SU-DHL-6 (cell line): ENCODE data around the gene TAF11.
"Not testable (repeated sequence)": the region's sequence is repeated elsewhere in the genome, so short reads cannot be mapped to it uniquely, and the experiment has no call there.

ENCODE experiments used
- CTCF ChIP-seq: fragments of 200-600 bp; sonication (generic); IDR thresholded peaks from one replicate; pipeline ENCODE4 v1.5.1; 2017; ENCODE audit warnings: antibody characterized with exemption, mild to moderate bottlenecking, low read length, moderate library complexity; ENCODE audit not compliant: insufficient read depth, poor library complexity, severe bottlenecking
- EZH2phosphoT487 ChIP-seq: fragments of 200-600 bp; sonication (generic), shearing (Covaris generic); conservative IDR thresholded peaks from 2 replicates; pipeline ENCODE4 v1.6.1; 2018; ENCODE audit warnings: mild to moderate bottlenecking, antibody characterized with exemption, low read length, moderate library complexity, mixed read lengths

- TF ChIP-seq CTCF, EZH2phosphoT487: not testable (repeated sequence)
Observed at GRCh38 chr6:34932202-34932601, 44.4 kb upstream of the TAF11 start.
